Endometrium (tissue), 2 donors: ENCODE results near the gene C1QTNF12.

Experiments used
- FAIRE-seq: peaks from 2 replicates; lab custom pipeline; 2012; peaks lifted over from hg19 to GRCh38; lab: Jason Lieb, UNC
- donor health status: control.
- donor health status: control.

C1QTNF12 gene

DNA sequence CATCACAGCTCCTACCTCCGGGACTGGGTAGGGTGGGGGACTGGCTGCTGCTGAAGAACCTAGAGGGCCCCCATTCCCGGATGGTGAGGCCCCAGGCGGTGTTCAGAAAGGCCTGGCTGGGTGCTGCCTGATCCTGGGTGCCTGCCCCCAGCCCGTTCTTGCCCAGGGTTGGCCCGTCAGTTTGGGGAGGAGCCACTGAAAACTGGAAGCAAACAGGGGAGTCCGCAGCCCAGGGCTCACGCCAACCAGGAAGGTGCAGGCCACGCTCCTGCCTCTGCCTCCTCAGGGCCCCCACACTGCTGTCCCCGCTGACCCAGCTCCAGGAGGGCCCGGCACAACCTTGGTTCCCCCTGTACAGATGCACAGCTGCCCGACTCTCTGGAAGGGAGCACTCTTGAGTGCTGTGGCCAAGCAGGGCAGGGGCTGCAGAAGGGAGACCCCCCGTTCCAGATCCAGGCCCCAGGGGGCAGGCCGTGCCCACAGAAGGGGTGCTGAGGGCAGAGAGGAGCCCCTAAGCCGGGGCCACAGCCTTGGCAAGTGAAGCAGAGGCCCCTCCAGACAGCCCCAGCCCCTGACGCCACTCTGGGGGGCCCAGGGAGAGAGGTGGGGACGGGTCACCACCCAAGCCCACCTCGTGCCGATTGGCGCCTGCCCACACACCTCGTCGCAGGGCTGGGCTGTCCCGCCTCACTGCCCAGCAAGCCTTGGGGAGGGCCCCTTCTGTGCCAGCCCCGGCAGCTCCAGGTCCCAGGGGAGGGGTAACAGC, 5.5 kb downstream of the C1QTNF12 start:
- FAIRE-seq = no peak

DNA sequence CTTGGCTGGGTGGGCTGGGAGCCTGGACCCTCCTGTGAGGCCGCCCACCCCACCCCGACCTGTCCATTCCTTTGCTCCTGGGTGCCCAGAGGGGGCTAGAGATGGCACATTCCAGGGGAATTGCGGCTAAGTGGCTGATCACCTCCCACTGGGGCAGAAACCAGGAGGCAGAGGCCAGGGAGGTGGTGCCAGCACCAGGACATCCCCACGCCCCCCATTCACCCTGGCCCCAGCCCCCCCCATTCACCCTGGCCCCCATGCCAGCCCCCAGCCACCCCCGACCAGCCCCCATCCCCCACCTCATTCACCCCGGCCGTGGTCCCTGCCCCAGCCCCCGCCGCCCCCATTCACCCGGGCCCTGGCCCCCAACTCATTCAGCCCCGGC, 6.2 kb downstream of the C1QTNF12 start:
- FAIRE-seq = no peak

DNA sequence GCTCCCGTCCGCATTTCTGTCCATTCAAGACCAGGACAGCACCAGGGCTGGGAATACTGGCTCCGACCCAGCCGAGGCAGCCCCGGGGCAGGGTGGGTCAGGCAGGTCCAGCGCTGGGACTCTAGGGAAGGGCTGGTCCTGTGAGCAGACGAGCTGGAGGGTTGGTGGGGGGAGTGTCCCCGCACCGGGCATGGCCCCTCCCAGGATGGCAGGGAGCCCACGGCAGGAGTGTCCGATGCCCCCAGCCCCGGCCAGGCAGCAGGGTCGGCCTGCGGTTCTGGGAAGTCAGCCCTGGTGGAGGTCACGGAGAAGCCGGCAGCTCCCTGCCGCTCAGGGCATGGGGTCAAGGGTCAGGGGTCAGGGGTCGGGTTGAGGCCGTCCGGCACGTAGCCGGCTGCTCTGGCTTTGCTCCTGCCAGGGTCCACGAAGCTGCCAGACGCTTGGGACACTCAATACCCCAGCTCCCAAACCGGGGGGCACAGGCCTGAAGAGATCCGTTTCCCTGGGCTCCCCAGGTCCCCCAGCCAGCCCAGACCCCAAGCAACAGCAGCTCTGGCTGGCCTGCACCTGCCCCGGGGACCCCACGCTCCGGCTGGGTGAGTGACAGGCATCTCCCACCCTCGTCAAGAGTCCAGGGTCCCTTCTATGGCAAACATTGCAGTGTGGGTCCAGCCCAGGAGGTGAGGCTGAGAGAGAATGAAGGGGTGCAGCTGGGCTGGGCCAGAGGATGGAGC, 6.7 kb downstream of the C1QTNF12 start:
- FAIRE-seq = no peak

DNA sequence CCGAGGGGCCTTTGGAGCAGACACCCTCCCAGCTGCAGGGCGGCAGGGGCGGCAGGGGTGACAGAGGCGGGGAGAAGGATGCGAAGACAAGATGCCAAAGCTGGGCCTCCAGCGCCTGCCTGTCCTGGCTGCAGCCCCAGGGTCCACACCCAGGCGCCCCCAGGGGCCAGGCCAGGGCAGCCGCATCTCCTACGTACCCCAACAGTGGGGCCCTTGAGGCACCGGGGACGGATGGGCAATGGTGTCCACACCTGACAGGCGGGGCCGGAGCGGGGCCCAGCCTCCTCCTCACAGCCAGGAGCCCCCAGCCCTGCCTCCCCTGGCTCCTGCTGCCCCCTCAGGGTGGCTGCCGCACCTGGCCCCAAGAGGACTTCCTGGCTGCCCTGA, 7.3 kb downstream of the C1QTNF12 start:
- no peak for FAIRE-seq

DNA sequence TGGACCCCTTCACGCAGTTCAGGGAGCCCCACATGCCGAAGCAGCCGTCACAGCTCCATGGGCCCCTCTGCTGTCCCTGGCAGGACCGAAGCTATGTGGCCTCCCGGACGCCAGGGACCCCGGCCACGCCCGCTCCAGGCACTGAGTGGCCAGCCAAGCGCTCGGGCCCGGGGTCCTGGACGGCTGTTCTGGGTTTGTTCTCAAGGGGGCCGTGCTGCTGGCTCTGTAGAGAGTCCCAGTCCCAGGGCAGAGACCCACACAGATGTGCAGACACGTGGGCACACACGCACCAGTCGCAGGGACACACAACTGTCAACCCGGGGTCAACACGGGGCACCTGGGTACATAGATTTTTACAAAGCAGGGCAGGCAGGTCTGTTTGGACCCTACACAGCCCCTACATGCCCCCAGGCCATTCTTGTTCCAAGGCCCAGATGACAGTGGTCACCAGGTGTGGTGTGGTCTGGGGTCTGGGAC, 7.8 kb downstream of the C1QTNF12 start:
- FAIRE-seq = no peak

DNA sequence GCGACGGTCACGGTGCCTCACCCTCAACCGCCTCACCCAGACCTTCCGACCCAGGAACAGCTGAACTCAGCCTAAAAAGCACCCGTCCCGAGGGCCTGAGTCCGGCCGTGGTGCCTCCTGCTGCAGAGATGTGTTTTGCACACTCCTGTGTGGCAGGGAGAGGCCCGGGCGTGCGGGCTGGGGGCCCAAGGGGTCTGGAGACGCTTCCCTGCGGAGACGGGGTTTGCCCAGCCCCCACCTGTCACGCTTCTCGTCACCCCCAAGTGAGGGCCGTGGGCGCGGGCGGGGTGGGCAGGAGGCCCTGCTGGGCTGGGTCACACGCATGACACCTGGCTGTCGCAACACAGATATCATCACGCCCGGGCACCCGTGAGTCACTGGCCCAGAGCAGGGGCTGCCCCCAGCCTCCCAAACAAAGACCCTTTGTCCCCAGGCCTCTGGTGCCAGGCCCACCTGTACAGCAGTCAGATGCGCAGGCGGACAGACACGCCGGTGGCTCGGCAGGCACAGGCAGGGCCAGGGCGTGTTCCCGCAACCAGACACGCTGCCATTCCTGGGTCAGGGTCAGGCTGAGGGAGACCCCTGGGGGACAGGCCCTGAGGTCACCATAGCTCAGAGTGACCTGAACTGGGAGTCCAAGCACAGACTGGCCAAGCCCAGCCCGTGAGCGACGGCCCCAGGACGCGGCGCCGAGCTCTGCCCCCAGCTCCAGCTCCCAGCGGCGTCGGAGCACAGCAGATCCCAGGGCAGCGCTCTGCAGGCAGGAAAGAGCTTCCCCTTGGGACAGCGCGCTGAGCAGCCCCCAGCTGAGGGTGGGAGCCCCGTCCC, 8.4 kb downstream of the C1QTNF12 start:
- no peak for FAIRE-seq

DNA sequence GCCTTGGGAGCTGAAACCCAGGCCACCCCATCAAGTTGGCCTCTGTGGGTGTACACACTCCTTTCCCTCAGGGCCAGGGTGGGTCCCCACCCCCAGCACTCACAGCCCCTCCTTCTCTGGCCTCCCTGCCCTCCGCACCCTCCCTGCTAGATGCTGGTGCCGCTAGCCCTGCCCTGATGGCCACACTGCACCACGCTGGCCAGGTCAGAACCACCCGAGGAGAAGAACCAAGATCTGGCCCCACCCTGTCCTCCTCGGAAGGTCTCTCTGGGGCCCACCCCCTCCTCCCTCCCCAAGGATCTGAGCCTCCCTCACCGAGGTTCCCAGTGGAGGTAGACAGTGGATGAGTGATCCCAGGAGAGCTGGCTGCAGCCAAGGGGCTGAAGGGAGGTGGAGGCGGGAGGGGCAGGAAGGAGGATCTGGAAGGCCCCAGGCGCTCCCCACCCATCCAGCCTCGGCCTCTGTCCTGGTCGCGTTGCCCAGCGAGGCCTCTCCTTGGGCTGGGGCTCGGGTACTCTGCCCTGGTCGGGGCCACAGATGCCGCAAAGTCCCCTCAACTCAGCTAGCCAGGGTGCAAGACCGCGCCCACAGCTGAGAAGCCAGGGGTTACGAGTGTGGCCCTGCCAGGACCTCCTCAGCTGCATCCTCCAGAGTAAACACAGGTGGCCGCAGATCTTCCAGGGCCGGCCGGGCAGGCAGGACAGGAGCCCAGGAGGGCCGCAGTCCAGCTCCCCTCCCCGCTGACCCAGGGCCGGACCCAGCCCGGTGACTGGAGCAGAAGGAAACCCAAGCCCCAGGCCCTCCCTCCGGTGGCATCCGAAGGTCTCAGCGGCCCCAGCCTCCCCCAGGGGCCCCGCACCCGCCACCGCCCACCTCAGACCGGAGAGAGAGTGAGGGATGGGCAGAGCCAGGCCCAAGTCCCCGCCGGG, 9.3 kb downstream of the C1QTNF12 start:
- no peak for FAIRE-seq

DNA sequence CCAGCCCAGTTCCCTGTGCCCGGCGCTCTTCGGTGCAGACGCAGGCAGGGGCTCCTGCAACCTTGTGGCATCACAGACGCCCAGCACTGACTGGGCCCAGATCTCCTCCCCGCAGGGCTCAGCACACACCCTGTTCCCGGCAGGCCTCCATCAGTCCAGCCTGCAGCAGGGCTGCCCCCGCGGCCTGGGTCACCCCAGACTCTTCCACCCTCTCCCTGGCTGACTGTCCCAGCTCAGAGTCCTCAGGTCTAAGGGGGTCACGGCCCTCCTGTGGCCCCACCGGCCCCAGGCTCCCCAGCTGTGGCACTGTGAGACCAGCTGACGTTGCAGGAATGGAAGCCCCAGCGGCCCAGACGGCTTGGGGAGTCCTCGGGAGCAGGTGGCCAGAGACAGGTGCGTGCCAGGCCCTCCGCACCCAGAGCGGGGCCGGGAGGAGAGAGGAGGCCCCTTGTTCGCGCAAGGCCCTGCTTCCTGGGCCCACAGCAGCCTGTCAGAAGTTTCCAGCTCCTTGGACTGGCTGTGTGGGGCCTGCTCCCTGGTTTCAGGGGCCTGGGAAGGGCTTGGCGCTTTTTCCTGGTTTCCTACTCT, 10.3 kb downstream of the C1QTNF12 start:
- no peak for FAIRE-seq

DNA sequence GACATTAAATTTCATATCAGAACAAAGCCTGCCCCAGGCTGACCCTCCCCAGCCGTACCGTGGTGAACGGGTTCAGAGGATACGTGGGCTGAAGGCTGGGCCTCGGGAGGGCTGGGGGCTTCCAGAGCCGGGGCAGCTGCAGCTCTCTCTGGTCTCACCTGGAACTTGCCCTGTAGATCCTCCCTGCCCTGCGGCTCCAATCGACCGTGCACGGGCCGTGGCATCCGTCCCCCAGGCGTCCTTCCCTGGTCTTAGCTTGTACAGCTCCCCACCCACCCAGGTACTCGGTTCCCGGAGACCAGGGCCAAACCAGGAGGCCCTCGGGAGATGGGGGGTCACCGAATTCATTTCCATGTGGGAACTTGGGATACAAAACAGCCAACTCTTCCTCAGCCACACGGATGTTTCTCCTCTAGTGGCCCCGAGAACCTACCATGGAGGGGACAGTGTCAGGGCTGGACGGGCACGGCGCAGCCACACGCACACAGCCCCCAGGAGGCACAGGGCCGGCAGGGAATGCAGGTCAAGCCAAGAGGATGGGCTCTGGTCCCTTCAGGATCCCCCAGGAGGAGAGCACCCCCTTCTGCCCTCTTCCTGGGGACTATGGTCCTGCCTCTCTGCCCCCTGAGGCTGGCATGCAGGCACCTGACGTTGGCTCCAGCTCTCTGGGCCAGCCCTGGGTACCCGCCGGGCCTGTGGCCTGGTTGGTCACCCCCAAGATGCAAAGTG, 11.3 kb downstream of the C1QTNF12 start:
- no peak for FAIRE-seq

DNA sequence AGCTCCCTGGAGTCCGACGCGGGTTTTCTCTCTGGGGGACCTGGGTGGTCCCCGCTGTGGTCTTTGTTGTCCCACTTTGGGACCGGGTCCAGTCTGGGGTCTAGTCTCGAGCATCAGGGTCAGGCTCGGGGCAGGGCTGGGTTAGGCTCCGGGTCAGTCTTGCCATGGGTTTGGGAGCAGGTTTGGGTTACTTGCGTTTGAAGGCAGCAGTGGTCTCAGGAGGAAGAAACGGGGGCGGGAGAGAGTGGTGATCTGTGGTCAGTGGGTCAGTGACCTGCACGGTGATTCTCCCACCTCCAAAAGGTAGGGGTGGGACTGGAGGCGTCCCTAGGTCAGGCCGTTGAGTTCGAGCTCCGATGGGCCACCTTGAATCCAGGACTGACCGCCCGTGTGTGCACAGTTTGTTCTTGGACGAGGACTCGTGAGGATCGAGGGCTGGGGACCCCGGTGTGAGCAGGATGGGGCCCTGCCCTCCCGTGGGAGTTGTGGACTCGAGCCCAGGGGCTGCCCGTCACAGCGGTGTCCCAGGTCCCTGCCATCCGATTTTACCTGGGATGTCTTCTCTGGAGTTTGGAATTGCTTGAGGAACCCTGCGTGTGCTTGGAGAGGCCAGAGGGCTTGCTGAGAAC, 12.2 kb downstream of the C1QTNF12 start:
- no peak for FAIRE-seq

DNA sequence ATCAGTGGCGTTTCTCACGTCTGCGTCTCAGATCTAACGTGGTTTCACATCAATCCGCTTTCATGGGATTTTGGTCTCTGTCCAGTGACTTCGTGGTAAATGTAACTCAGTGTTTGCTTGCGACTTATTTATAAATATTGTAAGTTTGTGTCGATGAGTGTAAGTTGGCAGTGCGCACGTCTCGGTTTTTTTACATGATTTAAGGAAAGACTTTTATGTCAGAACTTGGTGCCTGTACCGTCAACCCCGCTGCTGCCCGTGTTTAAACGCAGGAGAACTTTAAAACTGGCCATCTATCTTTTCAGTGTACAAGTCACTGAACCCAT, 13.0 kb downstream of the C1QTNF12 start:
- no peak for FAIRE-seq

DNA sequence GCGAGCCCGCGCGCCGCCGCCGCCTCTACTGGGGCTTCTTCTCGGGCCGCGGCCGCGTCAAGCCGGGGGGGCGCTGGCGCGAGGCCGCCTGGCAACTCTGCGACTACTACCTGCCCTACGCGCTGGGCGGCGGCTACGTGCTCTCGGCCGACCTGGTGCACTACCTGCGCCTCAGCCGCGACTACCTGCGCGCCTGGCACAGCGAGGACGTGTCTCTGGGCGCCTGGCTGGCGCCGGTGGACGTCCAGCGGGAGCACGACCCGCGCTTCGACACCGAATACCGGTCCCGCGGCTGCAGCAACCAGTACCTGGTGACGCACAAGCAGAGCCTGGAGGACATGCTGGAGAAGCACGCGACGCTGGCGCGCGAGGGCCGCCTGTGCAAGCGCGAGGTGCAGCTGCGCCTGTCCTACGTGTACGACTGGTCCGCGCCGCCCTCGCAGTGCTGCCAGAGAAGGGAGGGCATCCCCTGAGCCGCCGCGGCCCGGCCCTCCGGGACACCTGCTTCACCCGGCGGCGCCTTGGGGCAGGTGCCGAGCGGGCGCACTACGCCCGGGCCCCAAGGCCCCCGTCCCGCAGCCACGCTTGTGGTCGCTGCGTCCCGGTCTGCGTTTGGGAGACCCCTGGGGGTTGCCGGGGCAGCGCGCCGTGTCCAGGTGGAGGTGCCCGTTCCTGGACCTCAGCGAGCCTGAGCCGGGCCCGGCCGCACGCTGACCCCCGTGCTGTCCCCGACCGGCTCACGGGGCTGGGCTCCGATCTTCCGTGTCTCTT, 13.5 kb downstream of the C1QTNF12 start:
- FAIRE-seq = no peak

DNA sequence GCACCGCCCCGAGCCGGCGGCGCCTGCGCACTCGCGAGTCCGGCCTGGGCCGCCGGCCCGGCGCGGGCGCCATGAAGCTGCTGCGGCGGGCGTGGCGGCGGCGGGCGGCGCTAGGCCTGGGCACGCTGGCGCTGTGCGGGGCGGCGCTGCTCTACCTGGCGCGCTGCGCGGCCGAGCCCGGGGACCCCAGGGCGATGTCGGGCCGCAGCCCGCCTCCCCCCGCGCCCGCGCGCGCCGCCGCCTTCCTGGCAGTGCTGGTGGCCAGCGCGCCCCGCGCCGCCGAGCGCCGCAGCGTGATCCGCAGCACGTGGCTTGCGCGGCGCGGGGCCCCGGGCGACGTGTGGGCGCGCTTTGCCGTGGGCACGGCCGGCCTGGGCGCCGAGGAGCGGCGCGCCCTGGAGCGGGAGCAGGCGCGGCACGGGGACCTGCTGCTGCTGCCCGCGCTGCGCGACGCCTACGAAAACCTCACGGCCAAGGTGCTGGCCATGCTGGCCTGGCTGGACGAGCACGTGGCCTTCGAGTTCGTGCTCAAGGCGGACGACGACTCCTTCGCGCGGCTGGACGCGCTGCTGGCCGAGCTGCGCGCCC, 14.2 kb downstream of the C1QTNF12 start, which contains the start of gene B3GALT6:
Gene B3GALT6 (plus strand): TSS at position 30 of the 588 bp plus-strand sequence. CDS start 42 bp downstream, at position 72.
- no peak for FAIRE-seq

DNA sequence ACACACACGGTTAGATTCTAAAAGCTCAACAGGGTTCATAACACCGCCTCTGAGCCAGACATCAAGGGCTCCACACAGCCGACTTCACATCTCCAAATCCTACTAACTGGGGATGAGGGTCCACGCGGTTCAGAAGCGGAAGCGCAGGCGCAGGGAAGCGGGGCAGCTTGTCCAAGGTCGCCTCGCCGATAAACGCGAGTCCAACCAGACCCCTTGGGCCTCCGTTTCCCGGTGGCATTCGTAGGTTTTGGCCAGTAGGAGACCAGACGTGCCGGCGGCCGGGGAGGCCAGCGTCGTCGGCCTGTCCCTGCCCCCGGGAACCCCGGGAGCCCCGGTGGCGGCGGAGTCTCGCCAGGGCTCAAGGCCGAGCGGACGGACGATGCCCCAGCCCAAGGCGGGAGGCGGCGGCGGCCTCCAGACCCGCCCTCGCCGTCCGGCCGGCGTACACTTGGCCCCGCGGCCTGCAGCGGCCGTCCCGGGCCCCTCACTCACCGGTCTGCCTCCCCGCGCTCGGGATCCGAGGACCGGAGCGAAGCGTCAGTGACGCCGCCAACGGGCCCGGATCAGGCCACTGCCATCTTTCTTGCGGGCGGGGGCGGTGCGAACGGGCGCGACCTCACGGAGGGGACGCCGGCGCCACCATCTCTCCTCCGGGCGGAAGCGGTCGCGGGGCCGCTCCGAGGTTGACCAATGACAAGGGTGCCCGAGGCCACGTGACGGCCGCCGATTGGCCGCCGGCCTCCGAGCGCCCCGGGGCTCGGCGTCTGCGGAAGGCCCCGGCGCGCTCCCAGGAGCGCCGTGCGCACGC, 14.9 kb downstream of the C1QTNF12 start, which contains the start of gene SDF4:
Gene SDF4 (minus strand): TSS at position 602 of the 808 bp plus-strand sequence. CDS start 3,229 bp downstream, outside the sequence.
- no peak for FAIRE-seq

DNA sequence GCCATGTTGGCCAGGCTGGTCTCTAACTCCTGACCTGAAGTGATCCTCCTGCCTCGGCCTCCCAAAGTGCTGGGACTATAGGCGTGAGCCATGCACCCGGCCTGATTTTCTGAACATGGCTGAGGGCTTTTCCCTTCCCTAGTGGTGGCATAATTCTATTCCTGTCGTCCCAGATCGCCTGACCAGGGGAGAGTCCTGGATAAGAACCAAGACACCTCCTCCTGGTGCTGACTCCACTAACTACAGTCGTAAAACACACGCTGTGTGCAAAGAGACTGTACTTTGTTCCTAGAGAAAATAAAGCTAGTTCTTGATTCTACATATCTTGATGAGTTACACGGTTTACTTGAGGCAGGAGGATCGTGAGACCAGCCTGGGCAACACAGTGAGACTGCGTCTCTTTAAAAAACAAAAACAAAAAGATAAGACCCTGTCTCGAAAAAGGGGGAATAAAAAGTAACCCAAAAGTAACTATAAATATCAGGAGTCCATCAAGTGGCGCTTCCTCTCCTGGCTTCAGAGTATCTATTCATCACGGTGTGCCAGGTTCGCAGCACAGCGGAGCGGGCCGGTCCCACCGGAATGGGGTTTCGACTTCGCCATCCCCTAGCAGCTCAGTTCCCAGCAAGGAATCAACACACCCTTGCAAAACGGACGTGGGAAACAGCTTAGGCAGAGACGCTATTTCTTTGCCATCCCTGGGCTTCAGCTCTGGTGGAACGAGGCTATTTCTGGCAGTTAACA, 15.7 kb downstream of the C1QTNF12 start:
- no peak for FAIRE-seq

DNA sequence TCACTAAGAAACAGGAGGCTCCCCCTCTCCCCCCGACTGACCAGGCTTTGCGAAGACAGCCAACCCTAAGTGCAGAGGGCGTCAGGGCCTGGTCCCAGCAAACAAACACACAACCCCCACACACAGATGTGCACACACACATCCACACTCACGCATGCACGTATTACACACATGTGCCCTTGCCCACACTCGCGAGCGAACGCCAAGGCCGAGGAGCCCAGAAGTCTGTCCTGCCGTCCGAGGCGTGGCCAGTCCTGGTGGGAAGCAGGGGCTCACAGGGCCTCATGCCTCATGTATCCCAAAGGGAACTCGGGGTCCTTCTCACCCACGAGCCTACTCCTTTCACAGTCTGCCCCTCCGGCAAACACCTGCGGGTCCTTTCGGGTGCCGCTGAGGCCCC, 16.8 kb downstream of the C1QTNF12 start:
- FAIRE-seq = no peak
